Left cardiac atrium (tissue), 4 donors: ENCODE results near the gene ACRV1. TPM values are rescaled to one million over a fixed set of nuclear protein-coding genes. Genes with fewer than 3 reads are reported as not detected.
A peak's percentile ranks its signal among the peaks of the same experiment; 100 is the strongest.

ENCODE experiments used
- ATAC-seq, 2 donors: fragments of 200-7000 bp; cut with Tn5 transposase; one replicate each; pipeline ENCODE4 v1.9.1; 2020; ENCODE audit warnings: mild to moderate bottlenecking in 2 of 2, moderate library complexity in 2 of 2
- DNase-seq: peaks from one replicate; pipeline ENCODE4 v3.0.0-alpha.2; 2020
- intact Hi-C, 2 donors: fragments of 100-400 bp; cut with DNase I; formaldehyde crosslinking; loops; one replicate each; pipeline versions ENCODE4 v1.14.1 to v1.15.1; 2022 to 2023
- total RNA-seq, 2 donors: library from RNA; stranded (reverse); fragmentation: NEBNext Ultra II Directional; extraction: Animal tissue kit (Norgen Biotek cat#: 25700); gene quantifications; one replicate each; pipeline ENCODE4 v1.2.1, GENCODE V29; 2021
- donor health status: DM: no; HTN: yes; CAD: no.
- donor health status: DM: no; HTN: yes; CAD: no; lungs with severe emphysema.
- donor health status: DM: yes; HTN: yes; CAD: no.
- donor health status: Dilated cardiomyopathy.

Gene ACRV1
- total RNA-seq, 2 donors from 2014 or later = not detected

- intact Hi-C loops = no loop called here
- DNase-seq (no peak), ATAC-seq (no peak)
Observed at GRCh38 chr11:125663910-125664309, 16.7 kb downstream of the ACRV1 start.

- intact Hi-C loops = no loop called here
- ATAC-seq = no peak
- no peak for DNase-seq
Observed at GRCh38 chr11:125662689-125663088, 18.0 kb downstream of the ACRV1 start.

GRCh38 chr11:125649465-125650166 is 31.0 kb downstream of the ACRV1 start:
- intact Hi-C loops = no loop called here
- ATAC-seq (no peak), DNase-seq (no peak)

- intact Hi-C loops = no loop called here
- ATAC-seq (no peak), DNase-seq (no peak)
Observed at GRCh38 chr11:125645871-125646270, 34.8 kb downstream of the ACRV1 start.

- ATAC-seq = no peak
Observed at GRCh38 chr11:125638315-125638714, 42.3 kb downstream of the ACRV1 start.

GRCh38 chr11:125637840-125638239 is 42.8 kb downstream of the ACRV1 start:
- intact Hi-C loops = no loop called here
- no peak for ATAC-seq
- no peak for DNase-seq

More at GRCh38 chr11:125638315-125638714, 42.3 kb downstream of the ACRV1 start:
- DNase-seq = no peak
- intact Hi-C loops = no loop called here

GRCh38 chr11:125627236-125627910 is 53.3 kb downstream of the ACRV1 start:
- DNase-seq (no peak), ATAC-seq (no peak)
- intact Hi-C loops = loop anchor here in 1 of 2 donors (10.0 kb wide), 1 partner anchor 53 kb away; no protein-coding TSS in a partner anchor

GRCh38 chr11:125626288-125626950 is 54.2 kb downstream of the ACRV1 start:
- intact Hi-C loops = loop anchor here in 1 of 2 donors (10.0 kb wide), 1 partner anchor 52 kb away; no protein-coding TSS in a partner anchor
- no peak for DNase-seq
- peak; percentile 2 to 35 for ATAC-seq

GRCh38 chr11:125625630-125626287 is 54.9 kb downstream of the ACRV1 start:
- ATAC-seq (peak; percentile 95 to 97), DNase-seq (peak; percentile 89)
- intact Hi-C loops = loop anchor here (2.0 to 10.0 kb wide), 2 partner anchors 33 to 51 kb away; partner anchors contain the start of gene STT3A (in 1 of the 2)

GRCh38 chr11:125625225-125625629 is 55.4 kb downstream of the ACRV1 start:
- DNase-seq = no peak
- intact Hi-C loops = loop anchor here (2.0 to 10.0 kb wide), 2 partner anchors 32 to 50 kb away; partner anchors contain the start of gene STT3A (in 1 of the 2)
- ATAC-seq = peak; percentile 51

GRCh38 chr11:125624756-125625213 is 55.9 kb downstream of the ACRV1 start, which contains the start of gene CHEK1:
Gene CHEK1, plus strand, starts transcription at chr11:125625163. Its CDS starts 1,606 bp downstream, at chr11:125626769.
- ATAC-seq (no peak), DNase-seq (no peak)
- intact Hi-C loops = loop anchor here (2.0 to 10.0 kb wide), 2 partner anchors 32 to 50 kb away; partner anchors contain the start of gene STT3A (in 1 of the 2)

- intact Hi-C loops = loop anchor here in 1 of 2 donors (10.0 kb wide), 1 partner anchor 48 kb away; no protein-coding TSS in a partner anchor
- no peak for DNase-seq
- no peak for ATAC-seq
Observed at GRCh38 chr11:125623064-125623463, 57.6 kb downstream of the ACRV1 start.

- intact Hi-C loops = loop anchor here in 1 of 2 donors (10.0 kb wide), 1 partner anchor 47 kb away; no protein-coding TSS in a partner anchor
- no peak for DNase-seq
- no peak for ATAC-seq
Observed at GRCh38 chr11:125621995-125622394, 58.7 kb downstream of the ACRV1 start.

Other genes with a start within 250 kb of the ACRV1 start
- 10 to 100 TPM; 59.0 to 62.2 TPM for gene FEZ1, start 184.6 kb downstream of the ACRV1 start, total RNA-seq
- 10 to 100 TPM; 63.7 to 73.2 TPM for gene EI24, start 111.4 kb downstream of the ACRV1 start, total RNA-seq
- gene STT3A, start 88.0 kb downstream of the ACRV1 start, total RNA-seq = 10 to 100 TPM; 84.1 to 90.3 TPM
- gene CHEK1, start 55.7 kb downstream of the ACRV1 start, total RNA-seq = 1 to 10 TPM; 1.8 to 3.2 TPM
- not detected for gene PATE1, start 65.4 kb upstream of the ACRV1 start, total RNA-seq
- gene PATE2, start 98.0 kb upstream of the ACRV1 start, total RNA-seq = not detected
- not detected for gene PATE3, start 107.3 kb upstream of the ACRV1 start, total RNA-seq
- not detected for gene PATE4, start 152.5 kb upstream of the ACRV1 start, total RNA-seq
- 1 to 10 TPM; 3.3 to 5.3 TPM for gene HYLS1, start 206.8 kb upstream of the ACRV1 start, total RNA-seq
- 1 to 10 TPM; 6.9 to 8.2 TPM for gene PUS3, start 222.4 kb upstream of the ACRV1 start, total RNA-seq
- gene DDX25, start 223.7 kb upstream of the ACRV1 start, total RNA-seq = under 1 TPM in 1 of 2 donors, not detected in 1; 0.21 TPM